Panc1 (cell line): Measurements from ENCODE around the gene ERCC6.

Source experiments
- POLR2AphosphoS5 ChIP-seq: IDR thresholded peaks from 2 replicates; pipeline ENCODE4 v1.6.1; 2012; ENCODE audit warnings: mild to moderate bottlenecking, low read depth, low read length, moderate library complexity
- TF ChIP-seq, protein P1 (sequence below): fragments of 450-650 bp; IDR thresholded peaks from 2 replicates; pipeline ENCODE4 v1.5.1; 2017; ENCODE audit warnings: mild to moderate bottlenecking

DNA sequence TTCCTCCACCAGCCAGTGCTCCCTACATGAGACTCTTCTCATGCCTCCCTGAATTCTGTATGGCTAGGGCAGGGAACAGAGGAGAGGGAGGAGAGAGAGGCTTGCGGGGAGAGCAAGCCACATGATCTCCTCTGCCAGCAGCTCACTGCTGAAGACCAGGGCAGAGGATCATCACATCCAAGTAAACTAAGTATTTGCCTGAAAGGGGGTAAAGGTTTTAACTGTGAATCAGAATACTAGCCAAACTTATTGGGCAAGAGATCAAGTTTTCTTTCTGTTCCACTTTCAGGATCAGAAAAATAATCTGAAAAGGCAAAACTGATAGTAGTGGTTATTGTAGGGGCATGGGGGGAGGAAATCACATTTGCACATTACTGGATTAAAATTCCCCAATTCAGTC is 17.8 kb upstream of the ERCC6 start:
- TF ChIP-seq, protein P1, sequence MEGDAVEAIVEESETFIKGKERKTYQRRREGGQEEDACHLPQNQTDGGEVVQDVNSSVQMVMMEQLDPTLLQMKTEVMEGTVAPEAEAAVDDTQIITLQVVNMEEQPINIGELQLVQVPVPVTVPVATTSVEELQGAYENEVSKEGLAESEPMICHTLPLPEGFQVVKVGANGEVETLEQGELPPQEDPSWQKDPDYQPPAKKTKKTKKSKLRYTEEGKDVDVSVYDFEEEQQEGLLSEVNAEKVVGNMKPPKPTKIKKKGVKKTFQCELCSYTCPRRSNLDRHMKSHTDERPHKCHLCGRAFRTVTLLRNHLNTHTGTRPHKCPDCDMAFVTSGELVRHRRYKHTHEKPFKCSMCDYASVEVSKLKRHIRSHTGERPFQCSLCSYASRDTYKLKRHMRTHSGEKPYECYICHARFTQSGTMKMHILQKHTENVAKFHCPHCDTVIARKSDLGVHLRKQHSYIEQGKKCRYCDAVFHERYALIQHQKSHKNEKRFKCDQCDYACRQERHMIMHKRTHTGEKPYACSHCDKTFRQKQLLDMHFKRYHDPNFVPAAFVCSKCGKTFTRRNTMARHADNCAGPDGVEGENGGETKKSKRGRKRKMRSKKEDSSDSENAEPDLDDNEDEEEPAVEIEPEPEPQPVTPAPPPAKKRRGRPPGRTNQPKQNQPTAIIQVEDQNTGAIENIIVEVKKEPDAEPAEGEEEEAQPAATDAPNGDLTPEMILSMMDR = no peak
- TF ChIP-seq POLR2AphosphoS5 = no peak
